ENCODE data around the gene SCMH1. TPM values are rescaled to one million over a fixed set of nuclear protein-coding genes. Genes with fewer than 3 reads are reported as not detected.

SCMH1 gene
- total and polyA plus RNA-seq, 12 donors = 29.3 to 62.5 (median 42.2) TPM

- no peak overlapping the region for H3K4me3 ChIP-seq
- H3K27me3 ChIP-seq = no peaks in the 10 kb centered on the region
- H3K36me3 ChIP-seq (replicated peaks in 1 of 2) = no peaks in the 10 kb centered on the region
- TF ChIP-seq POLR2A (IDR thresholded peaks at IDR 0.05) = no peak
- TF ChIP-seq CTCF (IDR thresholded peaks at IDR 0.05) = no peak
- H3K27ac ChIP-seq = peak overlapping the region in 1 of 5 donors; percentile 81
- 67 to 78% (median 76%) methylated on average over 1 of the region's 1 CpG for WGBS, 4 donors
- peaks cover 48 to 74% of the 10 kb centered on the region in 2 donors for H3K4me1 ChIP-seq (replicated peaks in 1 of 2)
- intact Hi-C loops (cut with DNase I) = no loop called here
- no peaks in the 10 kb centered on the region for H3K9me3 ChIP-seq (replicated peaks in 1 of 3)
- DNase-seq = no peak
Observed at GRCh38 chr1:40982721-40983120, 259.4 kb downstream of the SCMH1 start.

GRCh38 chr1:40981691-40982448, 260.2 kb downstream of the SCMH1 start:
- H3K36me3 ChIP-seq (replicated peaks in 1 of 2) = no peaks in the 10 kb centered on the region
- intact Hi-C loops (cut with DNase I) = no loop called here
- peak overlapping the region in 3 of 5 donors; percentile 27 to 94 (median 30) for H3K27ac ChIP-seq
- peak overlapping the region in 1 of 4 donors; percentile 20 for H3K4me3 ChIP-seq
- H3K27me3 ChIP-seq = no peaks in the 10 kb centered on the region
- H3K4me1 ChIP-seq (replicated peaks in 1 of 2) = peaks cover 39 to 66% of the 10 kb centered on the region in 2 donors
- TF ChIP-seq POLR2A (IDR thresholded peaks at IDR 0.05) = no peak
- TF ChIP-seq CTCF (IDR thresholded peaks at IDR 0.05) = no peak
- 67 to 74% (median 71%) methylated on average over 14 of the region's 14 CpGs for WGBS, 4 donors
- no peak for DNase-seq
- no peaks in the 10 kb centered on the region for H3K9me3 ChIP-seq (replicated peaks in 1 of 3)

- peak overlapping the region in 3 of 4 donors; percentile 38 to 74 (median 59) for H3K4me3 ChIP-seq
- H3K36me3 ChIP-seq (replicated peaks in 1 of 2) = no peaks in the 10 kb centered on the region
- H3K4me1 ChIP-seq (replicated peaks in 1 of 2) = peaks cover 27 to 53% of the 10 kb centered on the region in 2 donors
- no peaks in the 10 kb centered on the region for H3K27me3 ChIP-seq
- WGBS, 4 donors = 22 to 36% (median 31%) methylated on average over 17 to 27 of the region's 27 CpGs
- DNase-seq = peak in 4 of 7 donors; percentile 35 to 80 (median 42)
- no peaks in the 10 kb centered on the region for H3K9me3 ChIP-seq (replicated peaks in 1 of 3)
- no peak for TF ChIP-seq CTCF (IDR thresholded peaks at IDR 0.05)
- TF ChIP-seq POLR2A (IDR thresholded peaks at IDR 0.05) = peak; percentile 17 to 46
- H3K27ac ChIP-seq = peak overlapping the region in 4 of 5 donors; percentile 83 to 94 (median 92)
- intact Hi-C loops (cut with DNase I) = no loop called here
Observed at GRCh38 chr1:40980453-40981121, 261.5 kb downstream of the SCMH1 start.

GRCh38 chr1:40980068-40980452, 262.0 kb downstream of the SCMH1 start:
- peak overlapping the region in 4 of 5 donors; percentile 83 to 94 (median 92) for H3K27ac ChIP-seq
- H3K4me3 ChIP-seq = peak overlapping the region in 3 of 4 donors; percentile 38 to 74 (median 59)
- H3K27me3 ChIP-seq = no peaks in the 10 kb centered on the region
- peaks cover 22 to 48% of the 10 kb centered on the region in 2 donors for H3K4me1 ChIP-seq (replicated peaks in 1 of 2)
- TF ChIP-seq CTCF (IDR thresholded peaks at IDR 0.05) (no peak), POLR2A (IDR thresholded peaks at IDR 0.05) (no peak)
- intact Hi-C loops (cut with DNase I) = no loop called here
- no peaks in the 10 kb centered on the region for H3K9me3 ChIP-seq (replicated peaks in 1 of 3)
- whole genome bisulfite sequencing, 4 donors = 0 to 1% (median 1%) methylated on average over 21 to 50 of the region's 50 CpGs; no CpG with 5 or more reads in 1 of the 4 donors
- no peak for DNase-seq
- no peaks in the 10 kb centered on the region for H3K36me3 ChIP-seq (replicated peaks in 1 of 2)
